ENCODE data around the gene SUPT3H. TPM values are rescaled to one million over a fixed set of nuclear protein-coding genes. Genes with fewer than 3 reads are reported as not detected.

SUPT3H gene
- total RNA-seq, 4 donors from 2014 or later, result 6.0 to 9.0 (median 6.2) TPM

GRCh38 chr6:44932651-44933091 is 445.1 kb downstream of the SUPT3H start:
- TF ChIP-seq CTCF (IDR thresholded peaks at IDR 0.05; ENCODE audit: low read depth), result no peak

GRCh38 chr6:44931385-44931784 is 446.3 kb downstream of the SUPT3H start:
- TF ChIP-seq CTCF (IDR thresholded peaks at IDR 0.05; ENCODE audit: low read depth), result no peak

- TF ChIP-seq CTCF (IDR thresholded peaks at IDR 0.05; ENCODE audit: low read depth), result no peak
Measured at GRCh38 chr6:44926556-44926955, 451.2 kb downstream of the SUPT3H start.

- no peak for TF ChIP-seq CTCF (IDR thresholded peaks at IDR 0.05; ENCODE audit: low read depth)
Measured at GRCh38 chr6:44925100-44925739, 452.5 kb downstream of the SUPT3H start.

- TF ChIP-seq CTCF (IDR thresholded peaks at IDR 0.05; ENCODE audit: low read depth), result no peak
Measured at GRCh38 chr6:44923444-44923843, 454.3 kb downstream of the SUPT3H start.

GRCh38 chr6:44921798-44922197 is 455.9 kb downstream of the SUPT3H start:
- TF ChIP-seq CTCF (IDR thresholded peaks at IDR 0.05; ENCODE audit: low read depth), result no peak

- TF ChIP-seq CTCF (IDR thresholded peaks at IDR 0.05; ENCODE audit: low read depth), result no peak
Measured at GRCh38 chr6:44920952-44921491, 456.7 kb downstream of the SUPT3H start.
